IMR-90 (cell line): ENCODE results near the gene TIMM21. TPM values are rescaled to one million over a fixed set of nuclear protein-coding genes. Genes with fewer than 3 reads are reported as not detected.

Experiments
- ATAC-seq: fragments of 200-7000 bp; cut with Tn5 transposase; 2 replicates; pipeline ENCODE4 v1.9.1; 2020; ENCODE audit warnings: low read depth, mild to moderate bottlenecking, moderate library complexity
- BruUV-seq: library from RNA; stranded (reverse); fragments of 400-500 nt; replicated peaks from 2 replicates; lab custom pipeline; 2021; lab: Mats Ljungman, UMichigan
- CTCF ChIA-PET: fragments of 300-600 bp; formaldehyde crosslinking; extraction: SDS; loops from one replicate; lab custom pipeline; 2021; ENCODE audit warnings: antibody characterized with exemption; lab: Yijun Ruan, JAX
- POLR2A ChIA-PET: fragments of 300-600 bp; sonication (Branson Sonifier 250); formaldehyde crosslinking; loops from one replicate; lab custom pipeline; 2022; ENCODE audit warnings: antibody characterized with exemption; ENCODE audit not compliant: unreplicated experiment; lab: Charles Lee
- DNase-seq: peaks from one replicate; pipeline ENCODE4 v3.0.0; 2013
- H2AFZ ChIP-seq: replicated peaks from 2 replicates; pipeline ENCODE3; 2013; ENCODE audit warnings: low read length, mild to moderate bottlenecking; ENCODE audit not compliant: poor library complexity
- H2AK5ac ChIP-seq: 2 replicates; pipeline ENCODE4 v1.6.1; 2013; ENCODE audit warnings: low read depth, low read length, inconsistent platforms
- H2AK9ac ChIP-seq: replicated peaks from 2 replicates; pipeline ENCODE3; 2013; ENCODE audit warnings: mild to moderate bottlenecking, low read depth, low read length, moderate library complexity; ENCODE audit not compliant: poor library complexity
- H2BK120ac ChIP-seq: 2 replicates; pipeline ENCODE4 v1.6.1; 2013; ENCODE audit warnings: low read depth, low read length, inconsistent platforms
- H2BK15ac ChIP-seq: 3 replicates; pipeline ENCODE4 v1.6.1; 2013; ENCODE audit warnings: low read depth, low read length, inconsistent platforms
- H2BK20ac ChIP-seq: 2 replicates; pipeline ENCODE4 v1.6.1; 2013; ENCODE audit warnings: low read depth, mild to moderate bottlenecking, inconsistent platforms, low read length, moderate library complexity
- H2BK5ac ChIP-seq: 2 replicates; pipeline ENCODE4 v1.6.1; 2013; ENCODE audit warnings: mild to moderate bottlenecking, low read depth, low read length, inconsistent platforms; ENCODE audit not compliant: poor library complexity, severe bottlenecking
- H3K14ac ChIP-seq: replicated peaks from 2 replicates; pipeline ENCODE4 v1.6.1; 2013; ENCODE audit warnings: low read depth, low read length, inconsistent platforms
- H3K18ac ChIP-seq: 2 replicates; pipeline ENCODE4 v1.6.1; 2013; ENCODE audit warnings: low read depth, low read length, control low read depth
- H3K23ac ChIP-seq: 2 replicates; pipeline ENCODE4 v1.6.1; 2013; ENCODE audit warnings: low read depth, low read length, inconsistent platforms
- H3K27ac ChIP-seq: 2 replicates; pipeline ENCODE4 v1.5.1; 2013; ENCODE audit warnings: mild to moderate bottlenecking, control low read depth, low read length; ENCODE audit not compliant: insufficient read depth
- H3K27me3 ChIP-seq: 2 replicates; pipeline ENCODE4 v1.6.1; 2013; ENCODE audit warnings: low read length; ENCODE audit not compliant: control insufficient read depth, insufficient read depth
- H3K36me3 ChIP-seq: 2 replicates; pipeline ENCODE4 v1.6.1; 2013; ENCODE audit warnings: low read length, mixed read lengths; ENCODE audit not compliant: control insufficient read depth, insufficient read depth
- H3K4ac ChIP-seq: 2 replicates; pipeline ENCODE4 v1.6.1; 2013; ENCODE audit warnings: low read depth, low read length, inconsistent platforms
- H3K4me1 ChIP-seq: 2 replicates; pipeline ENCODE4 v1.6.1; 2013; ENCODE audit warnings: low read length, mixed read lengths; ENCODE audit not compliant: control insufficient read depth, insufficient read depth
- H3K4me2 ChIP-seq: 2 replicates; pipeline ENCODE4 v1.6.1; 2013; ENCODE audit warnings: low read depth, mild to moderate bottlenecking, control low read depth, low read length, moderate library complexity
- H3K4me3 ChIP-seq: 2 replicates; pipeline ENCODE4 v1.5.1; 2013; ENCODE audit warnings: low read depth, mild to moderate bottlenecking, control low read depth, low read length, moderate library complexity; ENCODE audit not compliant: insufficient read depth
- H3K56ac ChIP-seq: 2 replicates; pipeline ENCODE4 v1.6.1; 2013; ENCODE audit warnings: low read length, inconsistent platforms; ENCODE audit not compliant: insufficient read depth; ENCODE audit errors: extremely low read depth
- H3K79me1 ChIP-seq, 2 experiments: 2 replicates each; pipeline ENCODE4 v1.6.1; 2013; ENCODE audit warnings: low read length in 2 of 2, inconsistent platforms in 1 of 2, low read depth in 1 of 2
- H3K9ac ChIP-seq: 2 replicates; pipeline ENCODE4 v1.6.1; 2013; ENCODE audit warnings: low read depth, low read length, control low read depth
- H3K9me1 ChIP-seq: 2 replicates; pipeline ENCODE4 v1.6.1; 2013; ENCODE audit warnings: low read length, inconsistent platforms; ENCODE audit not compliant: insufficient read depth
- H3K9me3 ChIP-seq: 2 replicates; pipeline ENCODE4 v1.6.1; 2013; ENCODE audit warnings: low read length; ENCODE audit not compliant: control insufficient read depth, insufficient read depth
- H4K20me1 ChIP-seq: 2 replicates; pipeline ENCODE4 v1.6.1; 2013; ENCODE audit warnings: low read length, inconsistent platforms; ENCODE audit not compliant: insufficient read depth
- H4K5ac ChIP-seq: 2 replicates; pipeline ENCODE4 v1.6.1; 2013; ENCODE audit warnings: mild to moderate bottlenecking, low read depth, low read length, control low read depth
- H4K8ac ChIP-seq, 2 experiments: 2 replicates each; pipeline ENCODE4 v1.6.1; 2013; ENCODE audit warnings: low read depth in 2 of 2, low read length in 2 of 2, control low read depth in 1 of 2, inconsistent platforms in 1 of 2
- H4K91ac ChIP-seq: 2 replicates; pipeline ENCODE4 v1.6.1; 2013; ENCODE audit warnings: low read depth, low read length, inconsistent platforms; ENCODE audit not compliant: insufficient read depth
- BHLHE40 ChIP-seq: fragments of 150-350 bp; IDR thresholded peaks from 2 replicates; pipeline ENCODE4 v1.6.1; 2016; ENCODE audit warnings: mild to moderate bottlenecking, low read depth, low read length
- CHD1 ChIP-seq: IDR thresholded peaks from 2 replicates; pipeline ENCODE4 v1.6.1; 2012; ENCODE audit warnings: low read depth, low read length, improper control_type of control experiment
- MAFK ChIP-seq: IDR thresholded peaks from 2 replicates; pipeline ENCODE4 v1.6.1; 2012; ENCODE audit warnings: low read depth, low read length, improper control_type of control experiment
- MAZ ChIP-seq: IDR thresholded peaks from 2 replicates; pipeline ENCODE4 v1.6.1; 2012; ENCODE audit warnings: low read depth, mild to moderate bottlenecking, low read length, improper control_type of control experiment, moderate library complexity, borderline replicate concordance
- MXI1 ChIP-seq: IDR thresholded peaks from 2 replicates; pipeline ENCODE4 v1.6.1; 2012; ENCODE audit warnings: low read depth, mild to moderate bottlenecking, low read length, moderate library complexity, borderline replicate concordance
- NFE2L2 ChIP-seq: fragments of 150-350 bp; IDR thresholded peaks from 2 replicates; pipeline ENCODE4 v1.6.1; 2016; ENCODE audit warnings: low read depth, mild to moderate bottlenecking, low read length
- POLR2A ChIP-seq: IDR thresholded peaks from 2 replicates; pipeline ENCODE4 v1.6.1; 2012; ENCODE audit warnings: mild to moderate bottlenecking, low read depth, low read length
- RAD21 ChIP-seq: IDR thresholded peaks from 2 replicates; pipeline ENCODE4 v1.6.1; 2012; ENCODE audit warnings: low read length, improper control_type of control experiment
- RFX5 ChIP-seq: IDR thresholded peaks from 2 replicates; pipeline ENCODE4 v1.8.0; 2012; ENCODE audit warnings: low read depth, mild to moderate bottlenecking, low read length, moderate library complexity
- SMC3 ChIP-seq: fragments of 150-350 bp; IDR thresholded peaks from 2 replicates; pipeline ENCODE4 v1.6.1; 2016; ENCODE audit warnings: low read depth, mild to moderate bottlenecking, antibody characterized with exemption, low read length, moderate library complexity
- WGBS, 2 experiments: methylation state at CpG; one replicate each; pipeline versions ENCODE4 v1.1.5 to v1.1.7; 2013; ENCODE audit warnings: missing lambda C conversion rate in 2 of 2; ENCODE audit not compliant: insufficient read length in 1 of 2; ENCODE audit errors: extremely low coverage in 2 of 2; 5-methylcytosine and 5-hydroxymethylcytosine counted together
- dilution Hi-C: fragments of 300-500 bp; cut with HindIII; formaldehyde crosslinking; loops from one replicate; pipeline ENCODE4 v1.14.3; 2018; ENCODE audit warnings: low sequenced_read_pairs; ENCODE audit not compliant: unreplicated experiment
- in situ Hi-C: fragments of 300-500 bp; cut with MboI; formaldehyde crosslinking; loops from 3 replicates; pipeline ENCODE4 v1.14.3; 2019; ENCODE audit warnings: low sequenced_read_pairs, inconsistent platforms, mixed read lengths
- intact Hi-C: fragments of 100-400 bp; cut with micrococcal nuclease; formaldehyde crosslinking; loops from 2 replicates; pipeline ENCODE4 v1.10.0; 2022
- polyA plus RNA-seq, 3 experiments: library from polyadenylated mRNA; depleted of rRNA; stranded (reverse); fragments of >200 nt; gene quantifications; 2 replicates each; pipeline ENCODE4 v1.2.3, GENCODE V29; 2012; ENCODE audit warnings: low replicate concordance in 1 of 3
- total RNA-seq: library from RNA; depleted of rRNA; stranded (reverse); fragments of >200 nt; gene quantifications from 2 replicates; pipeline ENCODE4 v1.2.3, GENCODE V29; 2012
- TF ChIP-seq, protein P1 (sequence below): fragments of 150-350 bp; IDR thresholded peaks from 2 replicates; pipeline ENCODE4 v1.6.1; 2016; ENCODE audit warnings: low read depth, mild to moderate bottlenecking, low read length, moderate library complexity, borderline replicate concordance
- TF ChIP-seq, protein P2 (sequence below): conservative IDR thresholded peaks from 2 replicates; pipeline ENCODE4 v1.5.1; 2012; ENCODE audit warnings: mild to moderate bottlenecking, low read depth, low read length, improper control_type of control experiment

Gene TIMM21
- total and polyA plus RNA-seq, 2 of the 4 experiments (the other 2 are of a cell fraction), result 42.8 to 52.7 TPM

DNA sequence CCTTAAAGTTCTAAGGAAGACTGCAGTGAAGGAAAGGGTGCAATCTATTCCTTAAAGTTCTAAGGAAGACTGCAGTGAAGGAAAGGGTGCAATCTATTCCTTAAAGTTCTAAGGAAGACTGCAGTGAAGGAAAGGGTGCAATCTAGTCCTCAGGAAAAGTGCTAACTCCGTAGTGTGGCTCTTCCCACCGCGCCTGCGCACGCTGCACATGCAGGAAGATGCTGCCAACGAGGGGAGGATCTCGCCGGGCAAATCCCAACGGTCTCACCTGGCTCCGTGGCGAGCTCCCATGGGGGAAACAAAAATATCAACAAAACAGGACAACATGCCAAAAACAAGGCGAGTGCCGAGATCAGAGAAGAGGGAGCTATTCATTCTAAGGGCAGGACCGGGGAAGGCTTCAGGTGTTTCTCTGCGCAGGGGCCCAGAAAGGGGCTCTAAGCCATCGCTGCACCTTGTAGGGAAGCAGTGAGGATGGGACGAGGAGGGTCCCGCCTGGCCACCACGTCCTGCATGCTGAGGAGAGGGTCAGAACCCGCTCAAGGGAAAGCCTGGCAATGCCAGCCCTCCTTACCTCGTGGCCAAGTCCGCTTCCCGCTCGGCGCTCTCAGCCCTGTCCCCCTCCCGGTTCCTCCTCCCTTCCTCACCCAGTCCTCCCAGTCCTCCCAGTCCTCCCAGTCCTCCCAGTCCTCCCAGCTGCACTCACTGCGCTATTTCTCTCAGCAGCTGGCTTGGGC lies 24.5 kb downstream of the TIMM21 start:
- in situ Hi-C loops, result no loop called here
- no peak overlapping the region for H2BK15ac ChIP-seq
- no peak overlapping the region for H4K8ac ChIP-seq
- no peaks in the 10 kb centered on the region for H3K36me3 ChIP-seq
- ChIA-PET CTCF (interaction anchor here (1.1 kb wide), 1 partner anchor 30 kb away, joined by 3 read pairs; no protein-coding TSS in a partner anchor), POLR2A (no interaction called here)
- H3K27ac ChIP-seq, result no peak overlapping the region
- no peaks in the 10 kb centered on the region for H4K20me1 ChIP-seq
- no peak overlapping the region for H3K4ac ChIP-seq
- dilution Hi-C loops, result no loop called here
- H3K14ac ChIP-seq, result no peak overlapping the region
- H3K4me3 ChIP-seq, result no peak overlapping the region
- no peaks in the 10 kb centered on the region for H3K9me1 ChIP-seq
- H2AFZ ChIP-seq, result peak overlapping the region; percentile 52
- no peak overlapping the region for H3K56ac ChIP-seq
- TF ChIP-seq, protein P1, sequence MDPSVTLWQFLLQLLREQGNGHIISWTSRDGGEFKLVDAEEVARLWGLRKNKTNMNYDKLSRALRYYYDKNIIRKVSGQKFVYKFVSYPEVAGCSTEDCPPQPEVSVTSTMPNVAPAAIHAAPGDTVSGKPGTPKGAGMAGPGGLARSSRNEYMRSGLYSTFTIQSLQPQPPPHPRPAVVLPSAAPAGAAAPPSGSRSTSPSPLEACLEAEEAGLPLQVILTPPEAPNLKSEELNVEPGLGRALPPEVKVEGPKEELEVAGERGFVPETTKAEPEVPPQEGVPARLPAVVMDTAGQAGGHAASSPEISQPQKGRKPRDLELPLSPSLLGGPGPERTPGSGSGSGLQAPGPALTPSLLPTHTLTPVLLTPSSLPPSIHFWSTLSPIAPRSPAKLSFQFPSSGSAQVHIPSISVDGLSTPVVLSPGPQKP, result no peak
- TF ChIP-seq RAD21, result no peak
- no peak for TF ChIP-seq MAZ
- TF ChIP-seq CHD1, result no peak
- TF ChIP-seq MAFK, result no peak
- TF ChIP-seq, protein P2, sequence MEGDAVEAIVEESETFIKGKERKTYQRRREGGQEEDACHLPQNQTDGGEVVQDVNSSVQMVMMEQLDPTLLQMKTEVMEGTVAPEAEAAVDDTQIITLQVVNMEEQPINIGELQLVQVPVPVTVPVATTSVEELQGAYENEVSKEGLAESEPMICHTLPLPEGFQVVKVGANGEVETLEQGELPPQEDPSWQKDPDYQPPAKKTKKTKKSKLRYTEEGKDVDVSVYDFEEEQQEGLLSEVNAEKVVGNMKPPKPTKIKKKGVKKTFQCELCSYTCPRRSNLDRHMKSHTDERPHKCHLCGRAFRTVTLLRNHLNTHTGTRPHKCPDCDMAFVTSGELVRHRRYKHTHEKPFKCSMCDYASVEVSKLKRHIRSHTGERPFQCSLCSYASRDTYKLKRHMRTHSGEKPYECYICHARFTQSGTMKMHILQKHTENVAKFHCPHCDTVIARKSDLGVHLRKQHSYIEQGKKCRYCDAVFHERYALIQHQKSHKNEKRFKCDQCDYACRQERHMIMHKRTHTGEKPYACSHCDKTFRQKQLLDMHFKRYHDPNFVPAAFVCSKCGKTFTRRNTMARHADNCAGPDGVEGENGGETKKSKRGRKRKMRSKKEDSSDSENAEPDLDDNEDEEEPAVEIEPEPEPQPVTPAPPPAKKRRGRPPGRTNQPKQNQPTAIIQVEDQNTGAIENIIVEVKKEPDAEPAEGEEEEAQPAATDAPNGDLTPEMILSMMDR, result no peak
- TF ChIP-seq NFE2L2, result no peak
- no peak for TF ChIP-seq SMC3
- no peak for TF ChIP-seq POLR2A
- no peak for TF ChIP-seq BHLHE40
- no peak for TF ChIP-seq MXI1
- TF ChIP-seq RFX5, result no peak
- no peak overlapping the region for H2BK20ac ChIP-seq
- H3K18ac ChIP-seq, result no peak overlapping the region
- no peak overlapping the region for H4K91ac ChIP-seq
- no peak overlapping the region for H3K9ac ChIP-seq
- H2BK120ac ChIP-seq, result no peak overlapping the region
- ATAC-seq (no peak), DNase-seq (no peak)
- no peak overlapping the region for H3K4me2 ChIP-seq
- H4K5ac ChIP-seq, result no peak overlapping the region
- H3K9me3 ChIP-seq, result no peaks in the 10 kb centered on the region
- H3K27me3 ChIP-seq, result peaks cover 34% of the 10 kb centered on the region
- H3K23ac ChIP-seq, result no peak overlapping the region
- no peak overlapping the region for H2AK5ac ChIP-seq
- H2BK5ac ChIP-seq, result no peak overlapping the region
- WGBS, 2 experiments, result 85% methylated on average over 7 of the region's 27 CpGs; no CpG with 5 or more reads in 1 of the 2 experiments
- no peaks in the 10 kb centered on the region for H3K4me1 ChIP-seq
- intact Hi-C loops, result no loop called here
- BruUV-seq, result no TSS peak
- H2AK9ac ChIP-seq, result no peak overlapping the region
- H3K79me1 ChIP-seq, result no peaks in the 10 kb centered on the region
